Measurements from ENCODE around the gene SLC9B2.

DNA sequence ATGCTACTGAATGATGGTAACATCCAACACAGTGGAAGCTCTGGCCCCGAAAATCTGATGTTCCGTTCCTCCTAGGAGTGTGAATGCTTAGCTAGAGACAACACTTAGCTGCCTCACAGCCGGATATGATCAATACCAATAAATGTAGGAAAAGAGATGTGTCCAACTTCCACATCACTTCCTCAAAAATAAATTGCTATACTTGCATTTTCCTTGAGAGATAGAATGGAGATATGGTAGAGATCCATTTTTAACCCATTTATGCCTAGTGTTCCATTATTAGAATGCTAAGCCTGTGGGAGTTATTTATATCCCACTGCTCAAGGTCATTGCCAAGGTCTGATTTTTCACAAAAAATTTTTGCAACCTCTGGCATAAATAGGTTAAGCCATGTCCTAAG lies 51.6 kb downstream of the SLC9B2 start:
- TF ChIP-seq RELA (IDR thresholded peaks at IDR 0.05; ENCODE audit: borderline replicate concordance, partially characterized antibody), result no peak
- no peak for TF ChIP-seq ZNF274 (IDR thresholded peaks at IDR 0.05; ENCODE audit: insufficient read depth, insufficient read length)
